SK-N-SH (cell line): ENCODE data around the gene TUBB3.

Experiments
- CTCF ChIP-seq: fragments of 200-600 bp; sonication (generic); IDR thresholded peaks from 2 replicates; pipeline ENCODE4 v1.6.1; 2017; ENCODE audit warnings: antibody characterized with exemption, mild to moderate bottlenecking, moderate library complexity
- PBX3 ChIP-seq: IDR thresholded peaks from 2 replicates; pipeline ENCODE4; 2012
- POLR2AphosphoS5 ChIP-seq: IDR thresholded peaks from 2 replicates; pipeline ENCODE4 v1.6.1; 2012; ENCODE audit warnings: low read depth, low read length
- RAD21 ChIP-seq: IDR thresholded peaks from 2 replicates; pipeline ENCODE4 v1.6.1; 2012; ENCODE audit warnings: mild to moderate bottlenecking, low read length
- RFX5 ChIP-seq: IDR thresholded peaks from 2 replicates; pipeline ENCODE4 v1.6.1; 2012; ENCODE audit warnings: mild to moderate bottlenecking, improper control_type of control experiment, low read length
- SIN3A ChIP-seq: IDR thresholded peaks from 2 replicates; pipeline ENCODE4 v1.6.1; 2012; ENCODE audit warnings: low read depth, mild to moderate bottlenecking, low read length, moderate library complexity, borderline replicate concordance

GRCh38 chr16:89944773-89945172 lies 21.6 kb downstream of the TUBB3 start:
- TF ChIP-seq CTCF (no peak), SIN3A (no peak), RFX5 (no peak), PBX3 (no peak), RAD21 (no peak), POLR2AphosphoS5 (no peak)
